GM19193 (cell line): Measurements from ENCODE around the gene EML2.

ENCODE experiments used
- POLR2A ChIP-seq: IDR thresholded peaks from 4 replicates; pipeline ENCODE4 v1.6.1; 2011; ENCODE audit not compliant: insufficient read depth, insufficient read length; ENCODE audit errors: extremely low read depth

EML2 gene

GRCh38 chr19:45638930-45639729, at the start of gene EML2:
EML2 (minus strand) TSS chr19:45639397; CDS start chr19:45639376, 21 bp downstream.
- peak; percentile 64 for TF ChIP-seq POLR2A

- TF ChIP-seq POLR2A = no peak
These were observed 48.4 kb upstream of the EML2 start for GRCh38 chr19:45687599-45687998.

- no peak for TF ChIP-seq POLR2A
These were observed 43.7 kb upstream of the EML2 start for GRCh38 chr19:45682908-45683307.

- TF ChIP-seq POLR2A = no peak
These were observed 42.9 kb upstream of the EML2 start for GRCh38 chr19:45682117-45682516.

GRCh38 chr19:45681391-45682015, 42.3 kb upstream of the EML2 start:
- no peak for TF ChIP-seq POLR2A

- no peak for TF ChIP-seq POLR2A
These were observed 38.4 kb upstream of the EML2 start for GRCh38 chr19:45677351-45678230.

- TF ChIP-seq POLR2A = no peak
These were observed 37.7 kb upstream of the EML2 start for GRCh38 chr19:45676851-45677263.

- no peak for TF ChIP-seq POLR2A
These were observed 35.7 kb upstream of the EML2 start for GRCh38 chr19:45674946-45675345.

- TF ChIP-seq POLR2A = peak; percentile 41
These were observed 31.7 kb upstream of the EML2 start for GRCh38 chr19:45670670-45671453.

GRCh38 chr19:45668342-45668871, 29.2 kb upstream of the EML2 start:
- TF ChIP-seq POLR2A = no peak

GRCh38 chr19:45667620-45668341, 28.6 kb upstream of the EML2 start, which contains the start of gene GIPR:
GIPR (plus strand) TSS chr19:45668221; CDS start chr19:45669521, 1,300 bp downstream.
- TF ChIP-seq POLR2A = peak; percentile 66

GRCh38 chr19:45664575-45664974, 25.4 kb upstream of the EML2 start:
- no peak for TF ChIP-seq POLR2A

- no peak for TF ChIP-seq POLR2A
These were observed 24.6 kb upstream of the EML2 start for GRCh38 chr19:45663800-45664199.
